Common myeloid progenitor, CD34-positive (primary cell): ENCODE data around the gene INTS2. TPM values are rescaled to one million over a fixed set of nuclear protein-coding genes. Genes with fewer than 3 reads are reported as not detected.

Experiments
- CTCF ChIA-PET: fragments of 350-600 bp; sonication (Branson Sonifier 250); formaldehyde crosslinking; loops from one replicate; lab custom pipeline; 2021; ENCODE audit warnings: antibody characterized with exemption; lab: Charles Lee
- POLR2A ChIA-PET: fragments of 350-600 bp; sonication (Branson Sonifier 250); formaldehyde crosslinking; loops from one replicate; lab custom pipeline; 2021; ENCODE audit warnings: antibody characterized with exemption; lab: Charles Lee
- DNase-seq, 3 donors: peaks; one replicate each; pipeline versions ENCODE4 v3.0.0 to v3.0.0-alpha.2; 2013
- H3K27ac ChIP-seq, 2 experiments: 1 replicate in 1 of 2; 2 replicates in 1 of 2; pipeline ENCODE4 v1.7.0; 2013; ENCODE audit warnings: inconsistent platforms in 2 of 2, low read length in 2 of 2, mild to moderate bottlenecking in 2 of 2, low read depth in 1 of 2, moderate library complexity in 1 of 2; ENCODE audit not compliant: severe bottlenecking in 2 of 2, insufficient read depth in 1 of 2, poor library complexity in 1 of 2
- H3K27me3 ChIP-seq, 5 experiments: replicated peaks in 2 of 5; 1 replicate in 3 of 5; 2 replicates in 2 of 5; pipeline versions ENCODE4 v1.6.1 to v1.7.0; 2013; ENCODE audit warnings: low read length in 4 of 5, mild to moderate bottlenecking in 2 of 5, moderate library complexity in 2 of 5, inconsistent platforms in 1 of 5; ENCODE audit not compliant: insufficient read depth in 5 of 5, control insufficient read depth in 4 of 5
- H3K36me3 ChIP-seq, 4 experiments: 1 replicate in 2 of 4; 2 replicates in 2 of 4; pipeline versions ENCODE4 v1.6.1 to v1.7.0; 2013; ENCODE audit warnings: low read length in 3 of 4, control low read depth in 1 of 4, mild to moderate bottlenecking in 1 of 4; ENCODE audit not compliant: control insufficient read depth in 4 of 4, insufficient read depth in 4 of 4
- H3K4me1 ChIP-seq, 4 experiments: 1 replicate in 3 of 4; 2 replicates in 1 of 4; pipeline versions ENCODE4 v1.6.1 to v1.7.1; 2013; ENCODE audit warnings: low read length in 3 of 4, mild to moderate bottlenecking in 3 of 4, control low read depth in 1 of 4, inconsistent platforms in 1 of 4, moderate library complexity in 1 of 4; ENCODE audit not compliant: control insufficient read depth in 4 of 4, insufficient read depth in 4 of 4; ENCODE audit errors: control extremely low read depth in 1 of 4
- H3K4me3 ChIP-seq, 7 experiments: 1 replicate in 4 of 7; 2 replicates in 3 of 7; pipeline versions ENCODE4 v1.5.1 to v1.7.0; 2013; ENCODE audit warnings: mild to moderate bottlenecking in 7 of 7, low read length in 6 of 7, moderate library complexity in 6 of 7, inconsistent platforms in 2 of 7, low read depth in 2 of 7, control low read depth in 1 of 7; ENCODE audit not compliant: insufficient read depth in 4 of 7, control insufficient read depth in 1 of 7; ENCODE audit errors: extremely low read depth in 1 of 7
- H3K9me3 ChIP-seq, 5 experiments: 1 replicate in 4 of 5; 2 replicates in 1 of 5; pipeline versions ENCODE4 v1.6.1 to v1.7.1; 2013; ENCODE audit warnings: low read length in 4 of 5, mild to moderate bottlenecking in 2 of 5, inconsistent platforms in 1 of 5, low read depth in 1 of 5, moderate library complexity in 1 of 5; ENCODE audit not compliant: control insufficient read depth in 4 of 5, insufficient read depth in 2 of 5; ENCODE audit errors: control extremely low read depth in 1 of 5
- WGBS: methylation state at CpG from one replicate; pipeline ENCODE4 v1.1.5; 2013; ENCODE audit not compliant: insufficient coverage; 5-methylcytosine and 5-hydroxymethylcytosine counted together
- polyA plus RNA-seq: library from polyadenylated mRNA; unstranded; fragments of 120-200 nt; gene quantifications from one replicate; pipeline ENCODE4 v1.2.1, GENCODE V29; 2013

Gene INTS2
- polyA plus RNA-seq: 8.2 TPM

- no peaks in the 10 kb centered on the region for H3K9me3 ChIP-seq
- H3K4me3 ChIP-seq: peak within 1 kb of the TSS; percentile 82 to 95 (median 88)
- H3K4me1 ChIP-seq: peaks cover 10 to 18% (median 13%) of the 10 kb centered on the region in 4 experiments
- ChIA-PET CTCF (no interaction called here), POLR2A (interaction anchor here (0.5 to 0.6 kb wide), 2 partner anchors 11 to 991 kb away, joined by 3 to 5 read pairs; no protein-coding TSS in a partner anchor)
- peaks cover 3 to 13% (median 8%) of the 10 kb centered on the region in 4 experiments for H3K36me3 ChIP-seq
- peak; percentile 95 to 98 (median 97) for DNase-seq
- H3K27me3 ChIP-seq: no peaks in the 10 kb centered on the region
- WGBS: under 1% methylated on average over 49 of the region's 58 CpGs
- H3K27ac ChIP-seq: peak within 1 kb of the TSS; percentile 83 to 92
Observed at GRCh38 chr17:61927208-61928100, at the start of gene INTS2. Gene INTS2 (minus strand): TSS chr17:61927982. CDS start chr17:61926644, 1,338 bp downstream.

GRCh38 chr17:61974115-61974514 lies 46.3 kb upstream of the INTS2 start:
- Histone ChIP-seq H3K27ac (peak overlapping the region in 1 of 2 experiments; percentile 0), H3K27me3 (no peaks in the 10 kb centered on the region), H3K4me1 (peaks cover 0 to 4% (median 1%) of the 10 kb centered on the region in 4 experiments), H3K4me3 (no peak overlapping the region), H3K9me3 (no peaks in the 10 kb centered on the region), H3K36me3 (peaks cover 11 to 57% (median 29%) of the 10 kb centered on the region in 4 experiments)
- ChIA-PET POLR2A (interaction anchor here (0.6 kb wide), 1 partner anchor 14 kb away, joined by 3 read pairs; no protein-coding TSS in a partner anchor), CTCF (interaction anchor here (0.7 kb wide), 1 partner anchor 14 kb away, joined by 3 read pairs; no protein-coding TSS in a partner anchor)
- no peak for DNase-seq
- 91% methylated on average over 6 of the region's 7 CpGs for WGBS

GRCh38 chr17:61972311-61972710 lies 44.5 kb upstream of the INTS2 start:
- peaks cover 0 to 4% (median 1%) of the 10 kb centered on the region in 4 experiments for H3K4me1 ChIP-seq
- CTCF ChIA-PET: no interaction called here
- no peak overlapping the region for H3K4me3 ChIP-seq
- POLR2A ChIA-PET: interaction anchor here (0.6 kb wide), 1 partner anchor 42 kb away, joined by 3 read pairs; no protein-coding TSS in a partner anchor
- no peak overlapping the region for H3K27ac ChIP-seq
- H3K36me3 ChIP-seq: peaks cover 15 to 58% (median 35%) of the 10 kb centered on the region in 4 experiments
- H3K9me3 ChIP-seq: no peaks in the 10 kb centered on the region
- DNase-seq: no peak
- H3K27me3 ChIP-seq: no peaks in the 10 kb centered on the region

GRCh38 chr17:61970030-61970429 lies 42.2 kb upstream of the INTS2 start:
- H3K9me3 ChIP-seq: no peaks in the 10 kb centered on the region
- H3K4me1 ChIP-seq: peaks cover 0 to 5% (median 3%) of the 10 kb centered on the region in 4 experiments
- ChIA-PET POLR2A (interaction anchor here (0.6 kb wide), 1 partner anchor 67 kb away, joined by 5 read pairs; no protein-coding TSS in a partner anchor), CTCF (no interaction called here)
- peaks cover 19 to 55% (median 37%) of the 10 kb centered on the region in 4 experiments for H3K36me3 ChIP-seq
- no peaks in the 10 kb centered on the region for H3K27me3 ChIP-seq
- no peak overlapping the region for H3K27ac ChIP-seq
- 100% methylated on average over 1 of the region's 1 CpG for WGBS
- H3K4me3 ChIP-seq: no peak overlapping the region
- DNase-seq: peak in 1 of 3 donors; percentile 3

- H3K36me3 ChIP-seq: peaks cover 23 to 63% (median 40%) of the 10 kb centered on the region in 4 experiments
- H3K4me1 ChIP-seq: peaks cover 0 to 5% (median 3%) of the 10 kb centered on the region in 4 experiments
- ChIA-PET POLR2A (no interaction called here), CTCF (interaction anchor here (0.6 kb wide), 1 partner anchor 81 kb away, joined by 3 read pairs; no protein-coding TSS in a partner anchor)
- 100% methylated on average over 4 of the region's 5 CpGs for WGBS
- H3K27me3 ChIP-seq: no peaks in the 10 kb centered on the region
- DNase-seq: no peak
- H3K4me3 ChIP-seq: no peak overlapping the region
- H3K27ac ChIP-seq: no peak overlapping the region
- no peaks in the 10 kb centered on the region for H3K9me3 ChIP-seq
Observed at GRCh38 chr17:61968757-61969156, 41.0 kb upstream of the INTS2 start.

- peaks cover 0 to 5% (median 3%) of the 10 kb centered on the region in 4 experiments for H3K4me1 ChIP-seq
- H3K9me3 ChIP-seq: no peaks in the 10 kb centered on the region
- no peak overlapping the region for H3K27ac ChIP-seq
- POLR2A ChIA-PET: no interaction called here
- CTCF ChIA-PET: no interaction called here
- 100% methylated on average over 1 of the region's 2 CpGs for WGBS
- no peak overlapping the region for H3K4me3 ChIP-seq
- DNase-seq: no peak
- H3K27me3 ChIP-seq: no peaks in the 10 kb centered on the region
- peaks cover 23 to 68% (median 47%) of the 10 kb centered on the region in 4 experiments for H3K36me3 ChIP-seq
Observed at GRCh38 chr17:61967729-61968128, 39.9 kb upstream of the INTS2 start.
